ENCODE data around the gene DRC1.

Gene DRC1

GRCh38 chr2:26396734-26397298 lies 4.9 kb upstream of the DRC1 start:
- no peak overlapping the region for H3K4me3 ChIP-seq (ENCODE audit: control insufficient read depth, low read depth, low read length)
- TF ChIP-seq CTCF (conservative IDR thresholded peaks at IDR 0.05; ENCODE audit: control insufficient read depth, insufficient read depth, low read depth, low read length), result no peak
- DNase-seq (ENCODE audit: low read depth), result no peak

GRCh38 chr2:26399771-26400376 lies 1.8 kb upstream of the DRC1 start:
- no peak overlapping the region for H3K4me3 ChIP-seq (ENCODE audit: control insufficient read depth, low read depth, low read length)
- DNase-seq (ENCODE audit: low read depth), result no peak
- TF ChIP-seq CTCF (conservative IDR thresholded peaks at IDR 0.05; ENCODE audit: control insufficient read depth, insufficient read depth, low read depth, low read length), result no peak

- TF ChIP-seq CTCF (conservative IDR thresholded peaks at IDR 0.05; ENCODE audit: control insufficient read depth, insufficient read depth, low read depth, low read length), result no peak
- DNase-seq (ENCODE audit: low read depth), result no peak
- no peak overlapping the region for H3K4me3 ChIP-seq (ENCODE audit: control insufficient read depth, low read depth, low read length)
Measured at GRCh38 chr2:26400723-26401122, 997 bp upstream of the DRC1 start.

- no peak for TF ChIP-seq CTCF (conservative IDR thresholded peaks at IDR 0.05; ENCODE audit: control insufficient read depth, insufficient read depth, low read depth, low read length)
- no peak overlapping the region for H3K4me3 ChIP-seq (ENCODE audit: control insufficient read depth, low read depth, low read length)
- no peak for DNase-seq (ENCODE audit: low read depth)
Measured at GRCh38 chr2:26407526-26407925, 5.8 kb downstream of the DRC1 start.

GRCh38 chr2:26409785-26410184 lies 8.1 kb downstream of the DRC1 start:
- TF ChIP-seq CTCF (conservative IDR thresholded peaks at IDR 0.05; ENCODE audit: control insufficient read depth, insufficient read depth, low read depth, low read length), result no peak
- no peak overlapping the region for H3K4me3 ChIP-seq (ENCODE audit: control insufficient read depth, low read depth, low read length)
- no peak for DNase-seq (ENCODE audit: low read depth)

GRCh38 chr2:26410764-26411243 lies 9.1 kb downstream of the DRC1 start:
- H3K4me3 ChIP-seq (ENCODE audit: control insufficient read depth, low read depth, low read length), result no peak overlapping the region
- DNase-seq (ENCODE audit: low read depth), result no peak
- TF ChIP-seq CTCF (conservative IDR thresholded peaks at IDR 0.05; ENCODE audit: control insufficient read depth, insufficient read depth, low read depth, low read length), result no peak
